GM19351 (cell line): ENCODE results near the gene NHS.

Experiments used
- ATAC-seq: cut with Tn5 transposase; IDR thresholded peaks from one replicate; pipeline ENCODE4 v1.9.1; 2021; ENCODE audit warnings: mild to moderate bottlenecking, moderate library complexity; ENCODE audit not compliant: unreplicated experiment

NHS gene

GRCh38 chrX:17405225-17405969 is 30.4 kb downstream of the NHS start:
- ATAC-seq = no peak

GRCh38 chrX:17409566-17410290 is 34.7 kb downstream of the NHS start:
- ATAC-seq = no peak

- no peak for ATAC-seq
These were observed 35.7 kb downstream of the NHS start for GRCh38 chrX:17410651-17411050.

GRCh38 chrX:17411205-17411604 is 36.2 kb downstream of the NHS start:
- no peak for ATAC-seq

- no peak for ATAC-seq
These were observed 37.7 kb downstream of the NHS start for GRCh38 chrX:17412692-17413091.

- no peak for ATAC-seq
These were observed 38.2 kb downstream of the NHS start for GRCh38 chrX:17413228-17413627.

- ATAC-seq = no peak
These were observed 39.1 kb downstream of the NHS start for GRCh38 chrX:17414027-17414658.

GRCh38 chrX:17414839-17415238 is 39.8 kb downstream of the NHS start:
- ATAC-seq = no peak

- ATAC-seq = no peak
These were observed 40.3 kb downstream of the NHS start for GRCh38 chrX:17415242-17415810.

- ATAC-seq = no peak
These were observed 42.4 kb downstream of the NHS start for GRCh38 chrX:17417372-17417771.

- no peak for ATAC-seq
These were observed 50.1 kb downstream of the NHS start for GRCh38 chrX:17425136-17425535.

- ATAC-seq = no peak
These were observed 50.6 kb downstream of the NHS start for GRCh38 chrX:17425551-17425950.

- no peak for ATAC-seq
These were observed 56.2 kb downstream of the NHS start for GRCh38 chrX:17431171-17431570.

GRCh38 chrX:17432158-17432557 is 57.2 kb downstream of the NHS start:
- ATAC-seq = no peak

- no peak for ATAC-seq
These were observed 59.0 kb downstream of the NHS start for GRCh38 chrX:17433965-17434364.

- no peak for ATAC-seq
These were observed 60.5 kb downstream of the NHS start for GRCh38 chrX:17435476-17435875.

- no peak for ATAC-seq
These were observed 63.2 kb downstream of the NHS start for GRCh38 chrX:17438221-17438620.

GRCh38 chrX:17440258-17440657 is 65.3 kb downstream of the NHS start:
- ATAC-seq = no peak

- no peak for ATAC-seq
These were observed 65.8 kb downstream of the NHS start for GRCh38 chrX:17440836-17441235.

GRCh38 chrX:17441965-17442364 is 67.0 kb downstream of the NHS start:
- ATAC-seq = no peak

- ATAC-seq = no peak
These were observed 67.9 kb downstream of the NHS start for GRCh38 chrX:17442898-17443297.

GRCh38 chrX:17443556-17443955 is 68.6 kb downstream of the NHS start:
- ATAC-seq = no peak
